HL-60 (cell line): ENCODE data around the gene GZMM.

Source experiments
- DNase-seq, 2 experiments: peaks; one replicate each; pipeline ENCODE4 v3.0.0-alpha.2; 2010 to 2020; ENCODE audit warnings: low read depth in 1 of 2, low spot score in 1 of 2
- H3K27ac ChIP-seq: fragments of 250-450 bp; sonication (Bioruptor Pico); replicated peaks from 2 replicates; pipeline ENCODE4 v1.5.1; 2020; ENCODE audit warnings: mild to moderate bottlenecking, moderate library complexity
- H3K27me3 ChIP-seq: fragments of 250-450 bp; sonication (Bioruptor Pico); 2 replicates; pipeline ENCODE4 v1.5.1; 2021; ENCODE audit warnings: mild to moderate bottlenecking, moderate library complexity; ENCODE audit not compliant: insufficient read depth, poor library complexity, severe bottlenecking
- H3K4me3 ChIP-seq: replicated peaks from 2 replicates; pipeline ENCODE4 v1.5.1; 2011; ENCODE audit warnings: mild to moderate bottlenecking, control low read depth, low read length; ENCODE audit not compliant: insufficient read depth
- GABPA ChIP-seq: IDR thresholded peaks from 2 replicates; pipeline ENCODE4 v1.6.1; 2012; ENCODE audit warnings: low read depth
- POLR2AphosphoS5 ChIP-seq: IDR thresholded peaks from 2 replicates; pipeline ENCODE4 v1.6.1; 2012; ENCODE audit warnings: low read depth
- SPI1 ChIP-seq: IDR thresholded peaks from 2 replicates; pipeline ENCODE4 v1.6.1; 2012; ENCODE audit warnings: low read depth, mild to moderate bottlenecking, borderline replicate concordance
- TF ChIP-seq, protein P1 (sequence below): IDR thresholded peaks from 2 replicates; pipeline ENCODE4 v1.6.1; 2012; ENCODE audit warnings: low read depth; ENCODE audit not compliant: insufficient replicate concordance
- TF ChIP-seq, protein P2 (sequence below): IDR thresholded peaks from one replicate; pipeline ENCODE4 v1.5.1; 2011; ENCODE audit warnings: low read length, control low read depth, inconsistent platforms; ENCODE audit not compliant: insufficient read depth

Gene GZMM

DNA sequence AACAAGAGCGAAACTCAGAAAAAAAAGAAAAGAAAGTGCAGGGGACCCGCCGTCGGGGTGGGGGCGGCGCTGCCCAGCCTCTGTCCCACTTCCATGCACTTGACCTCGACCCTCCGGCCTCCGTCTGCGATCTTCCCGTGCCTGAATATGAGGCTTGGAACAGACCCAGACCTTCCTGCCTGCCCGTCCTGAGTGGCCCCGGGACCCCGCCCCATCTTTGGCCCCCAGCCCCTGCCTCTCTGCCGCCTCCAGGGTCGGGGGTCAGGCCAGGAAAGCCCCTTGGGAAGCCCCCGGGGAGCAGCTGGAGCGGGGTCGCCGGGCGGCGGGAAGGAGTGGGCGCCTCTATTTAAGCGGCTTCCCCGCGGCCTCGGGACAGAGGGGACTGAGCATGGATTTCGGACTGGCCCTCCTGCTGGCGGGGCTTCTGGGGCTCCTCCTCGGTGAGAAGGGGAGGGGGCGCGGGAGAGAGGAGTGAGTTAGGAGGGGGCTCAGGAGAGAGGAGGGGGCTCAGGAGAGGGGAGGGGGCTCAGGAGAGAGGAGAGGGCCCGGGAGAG, 47.7 kb upstream of the GZMM start, which contains the start of gene MADCAM1:
Gene MADCAM1 (plus strand): TSS at position 375 of the 554 bp plus-strand sequence. CDS start 14 bp downstream, at position 389.
- H3K4me3 ChIP-seq = no peak within 1 kb of the TSS

DNA sequence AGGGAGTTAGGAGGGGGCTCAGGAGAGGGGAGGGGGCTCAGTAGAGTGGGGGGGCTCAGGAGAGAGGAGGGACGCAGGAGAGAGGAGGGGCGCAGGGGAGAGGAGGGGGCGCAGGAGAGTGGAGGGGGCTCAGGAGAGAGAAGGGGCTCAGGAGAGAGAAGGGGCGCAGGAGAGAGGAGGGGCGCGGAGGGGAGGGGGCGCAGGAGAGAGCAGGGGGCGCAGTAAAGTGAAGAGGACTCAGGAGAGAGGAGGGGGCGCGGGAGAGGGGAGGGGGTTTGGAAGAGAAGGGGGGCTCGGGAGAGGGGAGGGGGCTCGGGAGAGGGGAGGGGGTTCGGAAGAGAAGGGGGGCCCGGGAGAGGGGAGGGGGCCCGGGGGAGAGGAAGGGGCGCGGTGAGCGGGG, 46.9 kb upstream of the GZMM start:
- DNase-seq = no peak
- Histone ChIP-seq H3K27ac (no peak overlapping the region), H3K27me3 (peaks cover 14% of the 10 kb centered on the region), H3K4me3 (no peak overlapping the region)
- TF ChIP-seq, protein P1, sequence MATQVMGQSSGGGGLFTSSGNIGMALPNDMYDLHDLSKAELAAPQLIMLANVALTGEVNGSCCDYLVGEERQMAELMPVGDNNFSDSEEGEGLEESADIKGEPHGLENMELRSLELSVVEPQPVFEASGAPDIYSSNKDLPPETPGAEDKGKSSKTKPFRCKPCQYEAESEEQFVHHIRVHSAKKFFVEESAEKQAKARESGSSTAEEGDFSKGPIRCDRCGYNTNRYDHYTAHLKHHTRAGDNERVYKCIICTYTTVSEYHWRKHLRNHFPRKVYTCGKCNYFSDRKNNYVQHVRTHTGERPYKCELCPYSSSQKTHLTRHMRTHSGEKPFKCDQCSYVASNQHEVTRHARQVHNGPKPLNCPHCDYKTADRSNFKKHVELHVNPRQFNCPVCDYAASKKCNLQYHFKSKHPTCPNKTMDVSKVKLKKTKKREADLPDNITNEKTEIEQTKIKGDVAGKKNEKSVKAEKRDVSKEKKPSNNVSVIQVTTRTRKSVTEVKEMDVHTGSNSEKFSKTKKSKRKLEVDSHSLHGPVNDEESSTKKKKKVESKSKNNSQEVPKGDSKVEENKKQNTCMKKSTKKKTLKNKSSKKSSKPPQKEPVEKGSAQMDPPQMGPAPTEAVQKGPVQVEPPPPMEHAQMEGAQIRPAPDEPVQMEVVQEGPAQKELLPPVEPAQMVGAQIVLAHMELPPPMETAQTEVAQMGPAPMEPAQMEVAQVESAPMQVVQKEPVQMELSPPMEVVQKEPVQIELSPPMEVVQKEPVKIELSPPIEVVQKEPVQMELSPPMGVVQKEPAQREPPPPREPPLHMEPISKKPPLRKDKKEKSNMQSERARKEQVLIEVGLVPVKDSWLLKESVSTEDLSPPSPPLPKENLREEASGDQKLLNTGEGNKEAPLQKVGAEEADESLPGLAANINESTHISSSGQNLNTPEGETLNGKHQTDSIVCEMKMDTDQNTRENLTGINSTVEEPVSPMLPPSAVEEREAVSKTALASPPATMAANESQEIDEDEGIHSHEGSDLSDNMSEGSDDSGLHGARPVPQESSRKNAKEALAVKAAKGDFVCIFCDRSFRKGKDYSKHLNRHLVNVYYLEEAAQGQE = no peak
- TF ChIP-seq GABPA (no peak), POLR2AphosphoS5 (no peak)

More for the DNA sequence above, 47.7 kb upstream of the GZMM start, which contains the start of gene MADCAM1:
- no peak for DNase-seq
- Histone ChIP-seq H3K27ac (no peak within 1 kb of the TSS), H3K27me3 (peaks cover 14% of the 10 kb centered on the region)
- TF ChIP-seq, protein P2, sequence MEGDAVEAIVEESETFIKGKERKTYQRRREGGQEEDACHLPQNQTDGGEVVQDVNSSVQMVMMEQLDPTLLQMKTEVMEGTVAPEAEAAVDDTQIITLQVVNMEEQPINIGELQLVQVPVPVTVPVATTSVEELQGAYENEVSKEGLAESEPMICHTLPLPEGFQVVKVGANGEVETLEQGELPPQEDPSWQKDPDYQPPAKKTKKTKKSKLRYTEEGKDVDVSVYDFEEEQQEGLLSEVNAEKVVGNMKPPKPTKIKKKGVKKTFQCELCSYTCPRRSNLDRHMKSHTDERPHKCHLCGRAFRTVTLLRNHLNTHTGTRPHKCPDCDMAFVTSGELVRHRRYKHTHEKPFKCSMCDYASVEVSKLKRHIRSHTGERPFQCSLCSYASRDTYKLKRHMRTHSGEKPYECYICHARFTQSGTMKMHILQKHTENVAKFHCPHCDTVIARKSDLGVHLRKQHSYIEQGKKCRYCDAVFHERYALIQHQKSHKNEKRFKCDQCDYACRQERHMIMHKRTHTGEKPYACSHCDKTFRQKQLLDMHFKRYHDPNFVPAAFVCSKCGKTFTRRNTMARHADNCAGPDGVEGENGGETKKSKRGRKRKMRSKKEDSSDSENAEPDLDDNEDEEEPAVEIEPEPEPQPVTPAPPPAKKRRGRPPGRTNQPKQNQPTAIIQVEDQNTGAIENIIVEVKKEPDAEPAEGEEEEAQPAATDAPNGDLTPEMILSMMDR = no peak
- TF ChIP-seq, protein P1 = no peak
- no peak for TF ChIP-seq POLR2AphosphoS5
- no peak for TF ChIP-seq GABPA

DNA sequence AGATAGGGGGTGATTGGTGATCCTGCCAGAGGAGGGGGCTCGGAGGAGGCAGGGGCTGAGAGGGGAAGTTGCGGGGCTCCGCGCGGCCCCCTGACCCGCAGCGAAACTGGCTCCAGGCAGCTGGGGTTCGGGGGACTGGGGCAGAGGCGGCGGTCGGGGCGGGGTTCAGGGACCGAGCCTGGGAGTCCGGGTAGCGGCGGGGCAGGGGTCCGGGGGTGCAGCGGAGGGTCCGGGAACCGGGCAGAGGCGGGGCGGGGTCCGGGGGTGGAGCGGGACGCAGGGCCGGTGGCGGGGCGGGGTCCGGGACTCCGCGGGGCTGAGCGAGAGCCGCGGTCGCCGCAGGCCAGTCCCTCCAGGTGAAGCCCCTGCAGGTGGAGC, 46.4 kb upstream of the GZMM start:
- Histone ChIP-seq H3K27ac (no peak overlapping the region), H3K27me3 (peaks cover 14% of the 10 kb centered on the region), H3K4me3 (no peak overlapping the region)
- no peak for DNase-seq
- no peak for TF ChIP-seq POLR2AphosphoS5
- TF ChIP-seq, protein P1 = no peak
- TF ChIP-seq, protein P2 = no peak
- TF ChIP-seq GABPA = no peak
- no peak for TF ChIP-seq SPI1
